ENCODE measurements around the gene ZMAT3.
A peak's percentile ranks its signal among the peaks of the same experiment; 100 is the strongest.
"Not testable (repeated sequence)": the region's sequence is repeated elsewhere in the genome, so short reads cannot be mapped to it uniquely, and the experiment has no call there.

The ZMAT3 gene, protein sequence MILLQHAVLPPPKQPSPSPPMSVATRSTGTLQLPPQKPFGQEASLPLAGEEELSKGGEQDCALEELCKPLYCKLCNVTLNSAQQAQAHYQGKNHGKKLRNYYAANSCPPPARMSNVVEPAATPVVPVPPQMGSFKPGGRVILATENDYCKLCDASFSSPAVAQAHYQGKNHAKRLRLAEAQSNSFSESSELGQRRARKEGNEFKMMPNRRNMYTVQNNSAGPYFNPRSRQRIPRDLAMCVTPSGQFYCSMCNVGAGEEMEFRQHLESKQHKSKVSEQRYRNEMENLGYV

DNA sequence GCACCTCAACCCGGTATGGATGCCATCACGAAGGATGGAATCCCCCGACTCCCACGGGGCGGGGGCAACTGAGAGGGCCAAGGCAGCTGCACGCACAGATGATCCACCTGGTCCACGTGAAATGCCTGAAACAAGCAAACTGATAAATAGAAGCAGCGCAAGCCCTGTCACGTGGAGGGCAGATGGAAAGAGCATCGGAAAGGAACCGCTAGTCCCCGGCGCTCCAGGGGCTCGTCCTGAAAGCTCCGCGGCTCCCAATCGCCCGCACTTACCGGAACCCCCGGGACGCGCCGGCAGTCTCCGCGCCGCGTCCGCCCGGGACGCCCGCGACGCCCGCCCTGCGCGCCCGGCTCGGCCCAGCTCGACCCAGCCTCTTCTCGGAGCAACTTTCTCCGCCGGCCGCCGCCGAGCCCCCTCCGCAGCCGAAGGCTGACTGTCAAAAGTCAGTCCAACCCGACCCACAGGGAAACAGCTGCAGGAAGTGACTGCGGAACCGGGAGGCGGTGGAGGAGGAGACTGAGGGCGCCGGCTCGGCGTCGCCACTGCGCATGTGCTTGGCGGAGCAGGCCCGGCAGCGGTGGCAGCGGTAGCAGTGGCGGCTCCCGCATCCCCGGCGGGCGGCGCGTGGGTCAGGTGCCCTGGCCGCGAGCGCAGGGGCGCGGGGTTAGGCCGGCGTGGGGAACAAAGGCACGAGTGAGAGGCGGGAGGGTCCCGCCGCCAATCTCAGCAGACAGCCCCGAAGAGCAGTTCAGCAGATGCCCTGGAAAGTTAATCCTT lies at the start of gene ZMAT3:
ZMAT3 (minus strand) TSS at position 487 of the 777 bp plus-strand sequence. CDS start 4,057 bp downstream, outside the sequence.
- in situ Hi-C loops (cut with HindIII; ENCODE audit: low sequenced_read_pairs), result no loop called here
- TF ChIP-seq, protein P1, sequence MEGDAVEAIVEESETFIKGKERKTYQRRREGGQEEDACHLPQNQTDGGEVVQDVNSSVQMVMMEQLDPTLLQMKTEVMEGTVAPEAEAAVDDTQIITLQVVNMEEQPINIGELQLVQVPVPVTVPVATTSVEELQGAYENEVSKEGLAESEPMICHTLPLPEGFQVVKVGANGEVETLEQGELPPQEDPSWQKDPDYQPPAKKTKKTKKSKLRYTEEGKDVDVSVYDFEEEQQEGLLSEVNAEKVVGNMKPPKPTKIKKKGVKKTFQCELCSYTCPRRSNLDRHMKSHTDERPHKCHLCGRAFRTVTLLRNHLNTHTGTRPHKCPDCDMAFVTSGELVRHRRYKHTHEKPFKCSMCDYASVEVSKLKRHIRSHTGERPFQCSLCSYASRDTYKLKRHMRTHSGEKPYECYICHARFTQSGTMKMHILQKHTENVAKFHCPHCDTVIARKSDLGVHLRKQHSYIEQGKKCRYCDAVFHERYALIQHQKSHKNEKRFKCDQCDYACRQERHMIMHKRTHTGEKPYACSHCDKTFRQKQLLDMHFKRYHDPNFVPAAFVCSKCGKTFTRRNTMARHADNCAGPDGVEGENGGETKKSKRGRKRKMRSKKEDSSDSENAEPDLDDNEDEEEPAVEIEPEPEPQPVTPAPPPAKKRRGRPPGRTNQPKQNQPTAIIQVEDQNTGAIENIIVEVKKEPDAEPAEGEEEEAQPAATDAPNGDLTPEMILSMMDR (IDR thresholded peaks at IDR 0.05; ENCODE audit: low read depth, low read length, missing control alignments), result no peak

DNA sequence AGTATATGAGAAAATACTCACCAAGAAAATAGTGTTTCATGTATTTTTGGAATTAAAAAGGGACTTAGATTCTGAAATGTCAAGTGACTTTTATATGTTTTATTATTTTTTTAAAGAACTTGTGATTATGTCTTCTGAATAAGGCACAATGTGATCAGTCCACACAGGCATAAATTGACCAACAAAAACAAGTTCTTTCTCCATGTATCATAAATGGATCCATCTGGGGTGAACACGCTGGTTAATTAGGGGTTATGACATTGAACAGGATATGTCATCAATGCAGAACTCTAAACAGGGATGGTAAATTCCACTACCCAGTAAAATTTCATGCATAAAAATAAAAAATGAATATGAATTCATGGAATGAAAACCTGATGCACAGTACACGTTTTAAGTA lies 45.2 kb upstream of the ZMAT3 start:
- TF ChIP-seq, protein P1 (IDR thresholded peaks at IDR 0.05; ENCODE audit: low read depth, low read length, missing control alignments), result no peak
- in situ Hi-C loops (cut with HindIII; ENCODE audit: low sequenced_read_pairs), result loop anchor here (25.0 kb wide), 1 partner anchor 195 kb away; the partner anchor contains the start of gene ZNF639
- DNase-seq (ENCODE audit: low read depth), result no peak
- H3K4me3 ChIP-seq (ENCODE audit: low read depth, low read length), result no peak overlapping the region

More for the DNA sequence above, at the start of gene ZMAT3:
- no peak for DNase-seq (ENCODE audit: low read depth)
- peak within 1 kb of the TSS; percentile 85 for H3K4me3 ChIP-seq (ENCODE audit: low read depth, low read length)

DNA sequence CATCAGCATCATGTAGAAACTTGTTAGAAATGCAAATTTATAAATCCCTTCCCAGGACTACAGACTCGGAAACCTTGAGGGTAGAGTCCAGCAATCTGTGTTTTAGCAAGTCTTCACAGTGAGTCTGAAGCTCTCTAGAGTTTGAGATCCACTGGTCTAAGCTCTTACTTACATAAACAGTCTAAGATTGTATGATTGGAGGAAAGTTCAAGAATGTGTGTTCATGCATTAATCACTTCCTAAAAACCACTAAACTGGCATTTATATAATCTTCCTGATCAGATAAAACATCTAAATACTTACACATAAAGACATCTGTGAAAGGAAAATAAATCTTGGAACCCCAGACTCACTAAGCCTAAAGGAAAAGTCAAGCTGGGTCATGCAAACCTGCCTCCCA lies 43.8 kb upstream of the ZMAT3 start:
- in situ Hi-C loops (cut with HindIII; ENCODE audit: low sequenced_read_pairs), result loop anchor here (25.0 kb wide), 1 partner anchor 197 kb away; the partner anchor contains the start of gene ZNF639
- DNase-seq (ENCODE audit: low read depth), result not testable (repeated sequence)

DNA sequence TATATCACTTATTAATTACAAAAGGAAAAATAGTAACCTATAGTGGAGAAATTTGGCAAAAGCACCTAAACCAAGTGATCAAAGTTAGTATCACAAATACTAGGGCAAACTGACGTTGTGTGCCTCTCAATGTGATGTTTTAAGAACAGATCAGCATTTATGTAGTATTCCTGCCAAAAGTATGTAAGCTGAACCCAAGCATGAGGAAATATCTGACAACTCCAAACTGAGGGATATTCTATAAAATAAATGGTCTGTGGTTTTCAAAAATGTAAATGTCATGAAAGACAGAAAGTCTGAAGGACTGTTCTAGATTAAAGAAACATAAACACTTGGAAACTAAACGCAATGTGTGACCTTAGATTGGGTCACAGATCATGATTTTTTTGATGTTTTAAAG lies 42.3 kb upstream of the ZMAT3 start:
- TF ChIP-seq, protein P1 (IDR thresholded peaks at IDR 0.05; ENCODE audit: low read depth, low read length, missing control alignments), result no peak
- in situ Hi-C loops (cut with HindIII; ENCODE audit: low sequenced_read_pairs), result loop anchor here (25.0 kb wide), 1 partner anchor 198 kb away; the partner anchor contains the start of gene ZNF639
- H3K4me3 ChIP-seq (ENCODE audit: low read depth, low read length), result no peak overlapping the region
- no peak for DNase-seq (ENCODE audit: low read depth)

More for the DNA sequence above, 43.8 kb upstream of the ZMAT3 start:
- not testable (repeated sequence) for H3K4me3 ChIP-seq (ENCODE audit: low read depth, low read length)

DNA sequence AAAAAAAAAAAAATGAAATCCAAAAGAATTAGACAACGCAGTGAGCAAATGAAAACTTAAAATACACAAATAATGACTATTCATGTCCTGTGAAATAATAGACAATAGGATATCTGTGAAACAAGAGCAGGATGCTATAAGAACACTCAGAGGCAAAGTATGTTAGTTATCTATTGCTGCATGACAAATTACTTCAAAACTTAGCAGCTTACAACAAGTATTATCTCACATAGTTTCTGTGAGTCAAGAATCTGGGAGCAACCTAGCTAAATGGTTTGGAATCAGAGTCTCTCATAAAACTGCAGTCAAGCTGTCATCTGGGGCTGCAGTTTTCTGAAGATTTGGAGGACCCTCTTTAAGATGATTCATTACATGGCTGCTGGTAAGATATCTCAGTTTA lies 36.5 kb upstream of the ZMAT3 start:
- in situ Hi-C loops (cut with HindIII; ENCODE audit: low sequenced_read_pairs), result loop anchor here (5.0 to 25.0 kb wide), 2 partner anchors 96 to 204 kb away; partner anchors contain the start of gene ZNF639
- TF ChIP-seq, protein P1 (IDR thresholded peaks at IDR 0.05; ENCODE audit: low read depth, low read length, missing control alignments), result no peak
- no peak for DNase-seq (ENCODE audit: low read depth)
- no peak overlapping the region for H3K4me3 ChIP-seq (ENCODE audit: low read depth, low read length)

DNA sequence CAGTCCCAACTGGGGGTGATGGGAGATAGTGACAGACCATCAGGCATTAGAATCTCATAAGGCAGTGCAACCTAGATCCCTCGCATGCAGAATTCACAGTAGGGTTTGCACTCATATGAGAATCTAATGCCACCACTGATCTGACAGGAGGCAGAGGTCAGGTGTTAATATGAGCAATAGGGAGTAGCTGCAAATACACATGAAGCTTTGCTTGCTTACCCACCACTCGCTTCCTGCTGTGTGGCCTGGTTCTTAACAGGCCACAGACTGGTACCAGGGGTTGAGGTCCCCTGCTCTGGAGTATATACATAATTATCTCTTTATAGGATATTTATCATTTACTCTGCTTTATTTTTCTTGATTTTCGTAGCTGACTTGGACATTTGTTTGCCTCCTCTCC lies 36.0 kb upstream of the ZMAT3 start:
- H3K4me3 ChIP-seq (ENCODE audit: low read depth, low read length), result no peak overlapping the region
- no peak for DNase-seq (ENCODE audit: low read depth)
- TF ChIP-seq, protein P1 (IDR thresholded peaks at IDR 0.05; ENCODE audit: low read depth, low read length, missing control alignments), result no peak
- in situ Hi-C loops (cut with HindIII; ENCODE audit: low sequenced_read_pairs), result loop anchor here (5.0 to 25.0 kb wide), 2 partner anchors 95 to 205 kb away; partner anchors contain the start of gene ZNF639

Measured in astrocyte of the cerebellum (primary cell).